Retinal pigment epithelial cell (primary cell): ENCODE measurements around the gene ECE1.
A peak's percentile ranks its signal among the peaks of the same experiment; 100 is the strongest.

ENCODE experiments used
- DNase-seq: peaks from one replicate; pipeline ENCODE4 v3.0.0-alpha.2; 2010; ENCODE audit warnings: low read depth
- H3K4me3 ChIP-seq: 2 replicates; pipeline ENCODE4 v1.5.1; 2011; ENCODE audit warnings: mild to moderate bottlenecking, low read length, control low read depth, moderate library complexity
- CTCF ChIP-seq: conservative IDR thresholded peaks from 2 replicates; pipeline ENCODE4 v1.5.1; 2011; ENCODE audit warnings: low read depth, low read length, control low read depth, inconsistent platforms

Gene ECE1

DNA sequence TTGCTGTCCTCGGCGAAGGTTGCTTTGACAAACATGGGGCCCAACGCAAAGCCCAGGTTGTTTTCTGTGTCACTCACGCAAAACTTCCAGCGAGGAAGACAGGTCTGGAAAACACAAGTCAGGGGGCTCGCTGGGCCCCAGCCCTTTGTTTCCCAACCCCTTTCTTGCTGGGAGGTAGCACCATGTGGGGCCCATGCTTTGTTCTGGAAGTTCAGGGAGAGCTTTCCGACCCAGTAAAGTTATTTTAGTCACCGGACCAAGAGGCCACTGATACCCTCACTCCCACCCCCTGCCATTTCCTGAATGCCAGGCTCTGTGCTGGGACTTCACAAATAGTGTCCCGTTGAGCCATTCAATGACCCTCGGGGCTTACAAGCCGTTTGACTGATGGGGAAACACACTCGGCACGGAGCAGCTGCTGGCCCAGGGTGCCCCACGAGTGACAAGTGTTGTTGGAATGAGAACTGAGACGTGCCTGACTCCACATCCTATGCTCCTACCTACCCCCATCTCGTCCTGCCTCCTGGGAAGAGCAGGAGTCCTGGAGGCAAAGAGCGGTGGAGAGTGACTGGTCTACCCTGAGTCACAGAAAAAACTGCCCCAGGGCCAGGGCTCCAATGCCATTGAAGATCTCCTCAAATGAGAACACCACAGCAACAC, 52.0 kb downstream of the ECE1 start:
- no peak for TF ChIP-seq CTCF
- DNase-seq: no peak
- no peak overlapping the region for H3K4me3 ChIP-seq

GRCh38 chr1:21237446-21238088, 52.7 kb downstream of the ECE1 start:
- no peak for DNase-seq
- no peak overlapping the region for H3K4me3 ChIP-seq
- TF ChIP-seq CTCF: no peak

GRCh38 chr1:21236178-21236577, 54.1 kb downstream of the ECE1 start:
- no peak for TF ChIP-seq CTCF
- H3K4me3 ChIP-seq: no peak overlapping the region
- DNase-seq: no peak

DNA sequence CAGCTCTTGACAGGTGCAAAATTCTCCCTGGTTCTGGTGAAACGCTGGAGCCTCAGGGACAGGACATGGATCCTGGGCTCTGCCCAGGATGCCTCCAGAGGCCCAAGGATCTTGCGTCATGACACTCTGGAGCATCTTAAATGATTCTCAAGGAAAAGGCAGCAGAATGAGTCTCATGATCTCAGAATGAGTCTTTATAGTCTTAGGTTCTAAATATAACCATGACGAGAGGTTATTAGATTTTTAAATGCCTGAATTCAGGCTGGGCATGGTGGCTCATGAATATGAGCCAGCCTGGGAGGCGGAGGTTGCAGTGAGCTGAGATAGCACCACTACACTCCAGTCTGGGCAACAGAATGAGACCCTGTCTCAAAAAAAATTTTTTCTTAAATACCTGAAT, 55.5 kb downstream of the ECE1 start:
- no peak overlapping the region for H3K4me3 ChIP-seq
- no peak for DNase-seq
- no peak for TF ChIP-seq CTCF

- TF ChIP-seq CTCF: no peak
- no peak for DNase-seq
Observed at GRCh38 chr1:21233490-21233889, 56.8 kb downstream of the ECE1 start.

DNA sequence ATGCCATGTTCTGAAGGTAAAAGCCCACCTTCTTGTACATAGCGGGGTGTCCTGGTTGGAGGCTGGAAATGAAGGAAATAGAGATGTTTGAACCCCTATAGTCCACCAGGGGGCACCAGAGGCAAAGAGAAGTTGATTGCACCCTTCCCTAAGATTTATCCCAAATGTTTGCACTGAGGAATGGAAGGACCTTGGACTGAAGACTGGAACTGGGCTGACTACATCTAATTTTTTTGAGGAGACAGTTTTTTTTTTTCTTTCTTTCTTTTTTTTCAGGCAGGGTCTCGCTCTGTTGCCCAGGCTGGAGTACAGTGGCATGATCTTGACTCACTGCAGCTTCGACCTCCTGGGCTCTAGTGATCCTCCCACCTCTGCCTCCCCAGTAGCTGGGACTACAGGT, 58.2 kb downstream of the ECE1 start:
- peak; percentile 75 for TF ChIP-seq CTCF
- no peak for DNase-seq

More at GRCh38 chr1:21233490-21233889, 56.8 kb downstream of the ECE1 start:
- H3K4me3 ChIP-seq: no peak overlapping the region

More for the DNA sequence above, 58.2 kb downstream of the ECE1 start:
- H3K4me3 ChIP-seq: no peak overlapping the region
